ENCODE measurements around the gene MYH7B. TPM values are rescaled to one million over a fixed set of nuclear protein-coding genes. Genes with fewer than 3 reads are reported as not detected.

The MYH7B gene
- total and polyA plus RNA-seq, 2 donors (not counting 3 experiments of a cell fraction or from before 2014, with no cell fraction given): 0.03 TPM; not detected in 1

DNA sequence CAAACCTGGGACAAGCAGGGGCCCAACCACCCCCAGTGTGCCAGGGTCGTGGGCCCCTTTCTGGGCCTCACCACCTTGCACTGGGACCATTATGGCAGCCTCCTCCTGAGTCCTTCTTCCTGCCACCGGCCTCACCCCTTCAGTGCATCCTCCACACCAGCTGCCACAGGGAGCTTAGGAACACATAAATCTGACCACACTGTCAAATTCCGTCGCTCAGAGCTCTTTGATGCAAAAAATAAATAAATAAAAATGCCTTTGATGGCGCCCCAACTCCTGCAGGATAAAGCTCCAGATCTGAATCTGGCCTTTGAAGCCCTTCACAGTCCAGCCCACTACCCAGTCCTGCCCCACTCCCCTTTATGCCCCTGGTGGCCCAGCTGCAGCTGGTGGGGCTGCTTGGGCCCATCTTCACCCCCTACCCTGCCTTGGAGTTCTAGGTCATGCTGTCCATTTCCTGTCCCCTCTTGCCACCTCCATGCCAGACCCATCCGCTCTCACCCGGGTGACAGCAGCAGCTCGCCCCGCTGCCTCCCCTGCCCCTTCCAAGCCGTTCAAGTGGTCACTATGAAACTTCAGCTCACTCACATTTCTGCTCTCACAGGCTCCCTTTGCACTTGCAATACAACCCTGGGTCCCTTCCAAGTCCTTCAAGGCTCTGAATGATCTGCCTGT lies 16.0 kb downstream of the MYH7B start:
- H3K36me3 ChIP-seq (ENCODE audit: control insufficient read depth in 2 of 2, extremely low read depth in 1 of 2, insufficient read depth in 2 of 2, low read length in 2 of 2): no peaks in the 10 kb centered on the region
- no peaks in the 10 kb centered on the region for H4K20me1 ChIP-seq (replicated peaks; ENCODE audit: control insufficient read depth, extremely low read depth, insufficient read depth, low read length)
- no peaks in the 10 kb centered on the region for H3K79me2 ChIP-seq (ENCODE audit: control insufficient read depth, insufficient read depth, low read length)
- POLR2A ChIA-PET: no interaction called here
- no peaks in the 10 kb centered on the region for H3K9me1 ChIP-seq (replicated peaks; ENCODE audit: control insufficient read depth, extremely low read depth, insufficient read depth, low read length)
- H2AFZ ChIP-seq (ENCODE audit: low read depth, low read length): no peak overlapping the region
- H3K27ac ChIP-seq (ENCODE audit: insufficient read depth, low read depth, low read length): no peak overlapping the region
- TF ChIP-seq POLR2AphosphoS5 (IDR thresholded peaks at IDR 0.05; ENCODE audit: insufficient read depth, low read depth, low read length) (no peak), POLR2A (IDR thresholded peaks at IDR 0.05; ENCODE audit: low read depth, low read length) (no peak), EZH2 (IDR thresholded peaks at IDR 0.05; ENCODE audit: borderline replicate concordance, low read depth, low read length, severe bottlenecking) (no peak), JUN (IDR thresholded peaks at IDR 0.05; ENCODE audit: borderline replicate concordance, insufficient read depth, insufficient read length, low read depth) (no peak), GATA2 (IDR thresholded peaks at IDR 0.05; ENCODE audit: insufficient read depth, insufficient read length, low read depth, low read length) (no peak), MYC (IDR thresholded peaks at IDR 0.05; ENCODE audit: low read depth, low read length) (no peak), FOS (IDR thresholded peaks at IDR 0.05; ENCODE audit: borderline replicate concordance, insufficient read depth, low read length) (no peak)
- TF ChIP-seq, protein P1, sequence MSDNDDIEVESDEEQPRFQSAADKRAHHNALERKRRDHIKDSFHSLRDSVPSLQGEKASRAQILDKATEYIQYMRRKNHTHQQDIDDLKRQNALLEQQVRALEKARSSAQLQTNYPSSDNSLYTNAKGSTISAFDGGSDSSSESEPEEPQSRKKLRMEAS (IDR thresholded peaks at IDR 0.05; ENCODE audit: insufficient read depth, insufficient read length): no peak
- TF ChIP-seq, protein P2, sequence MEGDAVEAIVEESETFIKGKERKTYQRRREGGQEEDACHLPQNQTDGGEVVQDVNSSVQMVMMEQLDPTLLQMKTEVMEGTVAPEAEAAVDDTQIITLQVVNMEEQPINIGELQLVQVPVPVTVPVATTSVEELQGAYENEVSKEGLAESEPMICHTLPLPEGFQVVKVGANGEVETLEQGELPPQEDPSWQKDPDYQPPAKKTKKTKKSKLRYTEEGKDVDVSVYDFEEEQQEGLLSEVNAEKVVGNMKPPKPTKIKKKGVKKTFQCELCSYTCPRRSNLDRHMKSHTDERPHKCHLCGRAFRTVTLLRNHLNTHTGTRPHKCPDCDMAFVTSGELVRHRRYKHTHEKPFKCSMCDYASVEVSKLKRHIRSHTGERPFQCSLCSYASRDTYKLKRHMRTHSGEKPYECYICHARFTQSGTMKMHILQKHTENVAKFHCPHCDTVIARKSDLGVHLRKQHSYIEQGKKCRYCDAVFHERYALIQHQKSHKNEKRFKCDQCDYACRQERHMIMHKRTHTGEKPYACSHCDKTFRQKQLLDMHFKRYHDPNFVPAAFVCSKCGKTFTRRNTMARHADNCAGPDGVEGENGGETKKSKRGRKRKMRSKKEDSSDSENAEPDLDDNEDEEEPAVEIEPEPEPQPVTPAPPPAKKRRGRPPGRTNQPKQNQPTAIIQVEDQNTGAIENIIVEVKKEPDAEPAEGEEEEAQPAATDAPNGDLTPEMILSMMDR (IDR thresholded peaks at IDR 0.05; ENCODE audit: extremely low read depth in 1 of 2, insufficient read depth in 1 of 2, low read depth in 1 of 2, low read length in 2 of 2): no peak
- BruUV-seq (replicated peaks): no TSS peak
- H3K9ac ChIP-seq (replicated peaks; ENCODE audit: extremely low read depth, insufficient read depth, low read length): no peak overlapping the region
- FAIRE-seq: no peak
- H3K4me2 ChIP-seq (ENCODE audit: insufficient read depth, low read length): no peak overlapping the region
- CTCF ChIA-PET: interaction anchor here (1.4 to 2.1 kb wide), 6 partner anchors 8 to 97 kb away, joined by 3 to 8 read pairs (median 3); partner anchors contain the start of gene MYH7B
- H3K9me3 ChIP-seq (replicated peaks; ENCODE audit: control insufficient read depth, insufficient read depth, low read length): no peaks in the 10 kb centered on the region
- no peaks in the 10 kb centered on the region for H3K27me3 ChIP-seq (ENCODE audit: control insufficient read depth in 2 of 2, insufficient read depth in 2 of 2, low read length in 2 of 2)
- dilution Hi-C loops (cut with MboI; ENCODE audit: extremely low pct_ligation_motif_present, low sequenced_read_pairs) (no loop called here), intact Hi-C loops (cut with micrococcal nuclease) (no loop called here)
- H3K4me1 ChIP-seq (ENCODE audit: control insufficient read depth, extremely low read depth, insufficient read depth, low read length): no peaks in the 10 kb centered on the region
- H3K4me3 ChIP-seq (replicated peaks in 1 of 3; ENCODE audit: insufficient read depth in 1 of 3, low read depth in 1 of 3, low read length in 3 of 3): no peak overlapping the region
- no peak for DNase-seq (ENCODE audit: low read depth, low spot score)
